NT2/D1 (cell line): ENCODE data around the gene ANKS4B.
"Not testable (repeated sequence)": the region's sequence is repeated elsewhere in the genome, so short reads cannot be mapped to it uniquely, and the experiment has no call there.

Source experiments
- DNase-seq: peaks from one replicate; pipeline ENCODE4 v3.0.0-alpha.2; 2011; ENCODE audit warnings: low read depth, low spot score
- H3K27me3 ChIP-seq: 2 replicates; pipeline ENCODE4 v1.6.0; 2011; ENCODE audit warnings: mild to moderate bottlenecking; ENCODE audit not compliant: insufficient read length, insufficient read depth
- H3K36me3 ChIP-seq: 2 replicates; pipeline ENCODE4 v1.6.1; 2011; ENCODE audit warnings: mild to moderate bottlenecking, low read length, mixed read lengths; ENCODE audit not compliant: insufficient read depth, insufficient read length
- H3K4me1 ChIP-seq: 2 replicates; pipeline ENCODE4 v1.5.1; 2011; ENCODE audit not compliant: insufficient read depth, insufficient read length
- H3K4me3 ChIP-seq: 2 replicates; pipeline ENCODE4 v1.5.1; 2011; ENCODE audit warnings: low read depth; ENCODE audit not compliant: insufficient read length
- H3K9ac ChIP-seq: 2 replicates; pipeline ENCODE4 v1.6.0; 2011; ENCODE audit warnings: low read depth; ENCODE audit not compliant: insufficient read length
- H3K9me3 ChIP-seq: 2 replicates; pipeline ENCODE4 v1.5.1; 2011; ENCODE audit warnings: mild to moderate bottlenecking, low read length; ENCODE audit not compliant: insufficient read depth
- SUZ12 ChIP-seq: IDR thresholded peaks from 2 replicates; pipeline ENCODE4 v1.6.1; 2011; ENCODE audit not compliant: insufficient read length, insufficient read depth; ENCODE audit errors: extremely low read depth
- YY1 ChIP-seq: IDR thresholded peaks from 2 replicates; pipeline ENCODE4 v1.6.1; 2011; ENCODE audit not compliant: insufficient read length, insufficient read depth
- ZNF274 ChIP-seq: IDR thresholded peaks from 2 replicates; pipeline ENCODE4 v1.6.1; 2011; ENCODE audit warnings: mild to moderate bottlenecking, low read depth, low read length

ANKS4B gene

DNA sequence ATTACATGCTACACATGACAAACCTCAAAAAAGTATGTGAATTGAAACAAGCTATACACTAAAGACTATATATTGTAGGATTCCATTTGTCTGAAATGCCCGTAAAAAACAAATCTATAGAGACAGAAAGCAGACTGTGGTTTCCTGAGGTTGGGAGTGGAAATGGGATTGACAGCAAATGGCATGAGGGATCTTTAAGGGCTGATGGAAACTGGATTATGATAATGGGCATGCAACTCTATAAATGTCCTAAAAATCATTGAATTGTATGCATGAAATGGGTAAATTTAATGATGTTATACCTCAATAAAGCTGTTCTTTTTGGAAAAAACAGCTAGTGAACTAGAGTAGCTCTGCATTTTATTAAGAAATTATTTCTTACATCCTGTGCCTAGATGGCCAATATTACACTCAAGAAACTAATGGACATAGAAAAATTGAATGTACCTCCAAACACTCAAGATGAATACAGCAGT lies 416 bp upstream of the ANKS4B start:
- no peaks in the 10 kb centered on the region for H3K36me3 ChIP-seq
- H3K9me3 ChIP-seq, result no peaks in the 10 kb centered on the region
- no peak for DNase-seq
- H3K4me3 ChIP-seq, result no peak overlapping the region
- no peaks in the 10 kb centered on the region for H3K27me3 ChIP-seq
- TF ChIP-seq YY1 (no peak), ZNF274 (no peak), SUZ12 (no peak)
- H3K9ac ChIP-seq, result no peak overlapping the region
- H3K4me1 ChIP-seq, result no peaks in the 10 kb centered on the region

DNA sequence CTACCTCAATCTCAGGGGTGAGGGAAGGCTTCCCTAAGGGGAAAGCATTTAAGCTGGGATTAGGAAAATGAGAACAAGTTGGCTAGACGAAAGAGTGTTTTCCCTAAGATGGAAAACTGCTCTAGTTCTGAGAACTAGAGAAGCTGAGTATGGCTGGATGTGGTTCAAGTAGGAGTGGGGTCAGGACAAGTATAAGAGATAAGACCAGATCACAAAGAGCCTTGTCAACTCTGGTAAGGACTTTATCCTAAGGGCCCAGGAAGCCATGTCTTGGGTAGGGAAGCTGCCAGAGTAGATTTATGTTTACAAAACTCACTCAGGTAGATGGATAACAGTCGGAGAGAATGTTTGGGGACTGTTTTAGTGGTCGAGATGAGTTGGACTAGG lies 1.7 kb downstream of the ANKS4B start:
- TF ChIP-seq ZNF274 (no peak), YY1 (no peak), SUZ12 (no peak)
- Histone ChIP-seq H3K9ac (no peak overlapping the region), H3K27me3 (no peaks in the 10 kb centered on the region)

DNA sequence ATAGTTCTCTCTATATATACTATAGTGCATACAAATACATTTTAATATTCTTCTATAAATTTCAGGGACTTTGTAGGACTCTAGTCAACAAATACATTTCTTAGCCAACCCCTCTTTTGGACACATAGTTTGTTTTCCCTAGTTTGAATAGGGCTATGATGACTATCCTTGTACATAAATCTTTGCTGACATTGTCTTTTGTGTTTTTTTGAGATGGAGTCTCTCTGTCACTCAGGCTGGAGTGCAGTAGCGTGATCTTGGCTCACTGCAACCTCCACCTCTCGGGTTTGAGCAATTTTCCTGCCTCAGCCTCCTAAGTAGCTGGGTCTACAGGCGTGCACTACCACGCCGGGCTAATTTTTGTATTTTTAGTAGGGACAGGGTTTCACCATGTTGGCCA lies 3.3 kb downstream of the ANKS4B start:
- no peak overlapping the region for H3K9ac ChIP-seq
- no peaks in the 10 kb centered on the region for H3K9me3 ChIP-seq
- no peak for TF ChIP-seq ZNF274
- TF ChIP-seq SUZ12, result no peak
- TF ChIP-seq YY1, result no peak
- H3K36me3 ChIP-seq, result no peaks in the 10 kb centered on the region
- no peak overlapping the region for H3K4me3 ChIP-seq
- no peaks in the 10 kb centered on the region for H3K4me1 ChIP-seq
- H3K27me3 ChIP-seq, result no peaks in the 10 kb centered on the region
- no peak for DNase-seq

More for the DNA sequence above, 1.7 kb downstream of the ANKS4B start:
- Histone ChIP-seq H3K9me3 (no peaks in the 10 kb centered on the region), H3K4me3 (no peak overlapping the region), H3K36me3 (no peaks in the 10 kb centered on the region), H3K4me1 (no peaks in the 10 kb centered on the region)
- DNase-seq, result no peak

DNA sequence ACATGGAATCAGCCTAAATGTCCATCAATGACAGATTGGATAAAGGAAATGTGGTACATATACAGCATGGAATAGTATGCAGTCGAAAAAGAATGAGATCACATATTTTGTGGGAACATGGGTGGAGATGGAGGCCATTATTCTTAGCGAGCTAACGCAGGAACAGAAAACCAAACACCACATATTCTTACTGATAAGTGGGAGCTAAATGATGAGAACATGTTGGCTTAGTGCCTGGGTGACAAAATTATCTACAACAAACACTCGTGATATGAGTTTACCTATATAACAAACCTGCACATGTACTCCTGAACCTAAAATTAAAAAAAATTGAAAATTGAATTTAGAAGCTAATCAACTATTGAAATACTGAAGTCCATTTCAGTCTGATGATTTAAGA lies 6.1 kb downstream of the ANKS4B start:
- no peak overlapping the region for H3K9ac ChIP-seq

DNA sequence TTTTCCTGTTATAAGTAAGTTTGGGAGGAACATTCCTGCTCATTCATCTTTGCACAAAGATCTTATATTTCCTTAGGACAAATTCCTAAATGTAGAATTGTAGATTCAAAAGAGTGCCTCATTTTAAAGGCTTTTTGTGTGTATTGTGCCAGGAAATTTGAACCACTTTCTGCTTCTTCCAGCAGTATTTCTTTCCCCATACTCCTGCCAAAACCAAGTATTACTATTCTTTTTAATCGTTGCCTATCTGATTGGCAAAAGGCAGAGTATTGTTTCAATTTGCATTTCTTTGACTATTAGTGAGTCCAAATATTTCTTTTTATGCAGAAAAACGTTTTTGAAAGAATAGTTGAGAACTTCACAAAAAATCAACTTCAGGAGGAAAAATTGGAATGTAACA lies 9.3 kb downstream of the ANKS4B start:
- TF ChIP-seq SUZ12 (no peak), YY1 (no peak), ZNF274 (no peak)
- no peaks in the 10 kb centered on the region for H3K27me3 ChIP-seq
- no peak for DNase-seq
- H3K36me3 ChIP-seq, result no peaks in the 10 kb centered on the region
- H3K9me3 ChIP-seq, result no peaks in the 10 kb centered on the region
- H3K4me1 ChIP-seq, result no peaks in the 10 kb centered on the region
- no peak overlapping the region for H3K9ac ChIP-seq
- no peak overlapping the region for H3K4me3 ChIP-seq

More for the DNA sequence above, 6.1 kb downstream of the ANKS4B start:
- H3K27me3 ChIP-seq, result no peaks in the 10 kb centered on the region
- DNase-seq, result no peak
- no peaks in the 10 kb centered on the region for H3K4me1 ChIP-seq
- no peaks in the 10 kb centered on the region for H3K9me3 ChIP-seq
- no peaks in the 10 kb centered on the region for H3K36me3 ChIP-seq
- H3K4me3 ChIP-seq, result no peak overlapping the region
- TF ChIP-seq ZNF274 (no peak), YY1 (no peak), SUZ12 (no peak)

DNA sequence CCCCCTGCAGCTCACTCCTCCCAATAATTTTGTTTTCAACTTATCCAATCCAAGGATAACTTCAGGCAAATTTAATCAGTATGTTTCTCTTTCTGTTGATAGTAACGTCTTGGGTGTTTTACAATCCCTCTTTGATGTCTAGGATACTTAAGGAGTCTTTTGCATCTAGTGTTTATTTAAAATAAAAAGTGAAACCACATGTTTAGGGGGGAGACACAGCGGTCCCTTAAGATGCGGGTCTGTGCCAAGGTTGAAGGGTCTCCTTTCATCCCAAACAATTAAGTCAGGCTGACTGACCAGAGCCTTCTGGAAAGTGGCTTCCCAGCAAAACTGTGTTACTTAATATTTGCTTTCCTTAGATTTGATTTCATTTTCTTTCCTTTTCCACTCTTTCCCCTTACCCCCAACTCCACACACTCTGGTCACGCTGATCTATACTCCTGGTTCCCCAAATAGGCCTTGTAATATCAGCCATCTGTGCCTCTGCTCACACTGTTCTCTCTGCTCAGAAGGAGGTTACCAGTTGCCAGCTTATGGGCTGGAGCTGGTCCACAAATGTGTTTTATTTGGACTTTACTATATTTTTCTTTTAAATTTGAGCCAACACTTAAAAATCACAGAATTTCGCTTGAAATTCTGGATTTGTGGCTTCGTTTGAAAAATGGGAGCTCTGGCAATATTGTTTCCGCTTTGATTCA lies 11.2 kb downstream of the ANKS4B start:
- no peaks in the 10 kb centered on the region for H3K36me3 ChIP-seq
- no peak overlapping the region for H3K4me3 ChIP-seq
- H3K9me3 ChIP-seq, result no peaks in the 10 kb centered on the region
- no peaks in the 10 kb centered on the region for H3K27me3 ChIP-seq
- DNase-seq, result no peak
- no peak overlapping the region for H3K9ac ChIP-seq
- no peak for TF ChIP-seq SUZ12
- H3K4me1 ChIP-seq, result no peaks in the 10 kb centered on the region

DNA sequence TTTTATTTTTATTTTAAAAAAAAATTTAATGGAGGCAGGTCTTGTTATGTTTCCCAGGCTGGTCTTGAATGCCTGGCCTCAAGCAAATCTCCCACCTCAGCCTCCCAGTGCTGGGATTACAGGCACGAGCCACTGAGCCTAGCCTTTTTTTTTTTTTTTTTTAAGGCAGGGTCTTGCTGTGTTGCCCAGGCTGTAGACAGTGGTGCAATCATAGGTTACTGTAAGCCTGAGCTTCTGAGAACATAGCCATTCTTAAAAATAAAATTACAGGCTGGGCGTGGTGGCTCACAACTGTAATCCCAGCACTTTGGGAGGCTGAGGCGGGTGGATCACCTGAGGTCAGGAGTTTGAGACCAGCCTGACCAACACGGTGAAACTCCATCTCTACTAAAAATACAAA lies 14.7 kb downstream of the ANKS4B start:
- not testable (repeated sequence) for H3K4me3 ChIP-seq, H3K9ac ChIP-seq, H3K4me1 ChIP-seq, H3K36me3 ChIP-seq, H3K27me3 ChIP-seq, H3K9me3 ChIP-seq, DNase-seq
